Measurements from ENCODE around the gene CRB3. TPM values are rescaled to one million over a fixed set of nuclear protein-coding genes. Genes with fewer than 3 reads are reported as not detected.

The CRB3 gene
- total RNA-seq, 1 donor from 2014 or later: 4.9 TPM

DNA sequence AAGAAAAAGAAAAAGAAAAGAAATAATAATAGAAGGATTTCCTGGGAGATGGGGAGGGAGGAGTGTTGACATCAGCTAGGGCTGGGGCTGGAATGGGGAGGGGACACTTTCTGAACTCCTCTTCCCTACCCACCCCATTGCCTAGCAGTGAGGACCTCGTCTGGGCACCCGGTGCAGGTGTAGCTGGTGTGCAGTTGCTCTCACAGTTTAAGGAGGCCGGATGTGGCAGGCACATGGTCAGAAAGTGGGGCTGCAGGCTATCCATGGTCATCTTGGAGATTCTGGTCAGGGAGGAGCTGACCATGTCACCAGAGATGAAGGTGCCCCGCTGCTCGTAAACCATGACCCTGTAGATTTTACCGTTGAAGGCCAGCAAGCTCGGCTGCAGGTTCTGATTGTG is 46.5 kb downstream of the CRB3 start:
- no peak overlapping the region for H3K27ac ChIP-seq
- DNase-seq (ENCODE audit: extremely low spot score in 2 of 2): no peak
- no peaks in the 10 kb centered on the region for H3K36me3 ChIP-seq
- TF ChIP-seq, protein P1, sequence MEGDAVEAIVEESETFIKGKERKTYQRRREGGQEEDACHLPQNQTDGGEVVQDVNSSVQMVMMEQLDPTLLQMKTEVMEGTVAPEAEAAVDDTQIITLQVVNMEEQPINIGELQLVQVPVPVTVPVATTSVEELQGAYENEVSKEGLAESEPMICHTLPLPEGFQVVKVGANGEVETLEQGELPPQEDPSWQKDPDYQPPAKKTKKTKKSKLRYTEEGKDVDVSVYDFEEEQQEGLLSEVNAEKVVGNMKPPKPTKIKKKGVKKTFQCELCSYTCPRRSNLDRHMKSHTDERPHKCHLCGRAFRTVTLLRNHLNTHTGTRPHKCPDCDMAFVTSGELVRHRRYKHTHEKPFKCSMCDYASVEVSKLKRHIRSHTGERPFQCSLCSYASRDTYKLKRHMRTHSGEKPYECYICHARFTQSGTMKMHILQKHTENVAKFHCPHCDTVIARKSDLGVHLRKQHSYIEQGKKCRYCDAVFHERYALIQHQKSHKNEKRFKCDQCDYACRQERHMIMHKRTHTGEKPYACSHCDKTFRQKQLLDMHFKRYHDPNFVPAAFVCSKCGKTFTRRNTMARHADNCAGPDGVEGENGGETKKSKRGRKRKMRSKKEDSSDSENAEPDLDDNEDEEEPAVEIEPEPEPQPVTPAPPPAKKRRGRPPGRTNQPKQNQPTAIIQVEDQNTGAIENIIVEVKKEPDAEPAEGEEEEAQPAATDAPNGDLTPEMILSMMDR (IDR thresholded peaks at IDR 0.05): no peak
- TF ChIP-seq POLR2A (IDR thresholded peaks at IDR 0.05) (no peak), POLR2AphosphoS5 (IDR thresholded peaks at IDR 0.05; ENCODE audit: insufficient read depth in 1 of 2, low read depth in 1 of 2) (no peak)
- intact Hi-C loops (cut with DNase I): no loop called here
- no peaks in the 10 kb centered on the region for H3K9me3 ChIP-seq
- no peak overlapping the region for H3K4me3 ChIP-seq
- no peaks in the 10 kb centered on the region for H3K27me3 ChIP-seq
- H3K4me1 ChIP-seq: no peaks in the 10 kb centered on the region

DNA sequence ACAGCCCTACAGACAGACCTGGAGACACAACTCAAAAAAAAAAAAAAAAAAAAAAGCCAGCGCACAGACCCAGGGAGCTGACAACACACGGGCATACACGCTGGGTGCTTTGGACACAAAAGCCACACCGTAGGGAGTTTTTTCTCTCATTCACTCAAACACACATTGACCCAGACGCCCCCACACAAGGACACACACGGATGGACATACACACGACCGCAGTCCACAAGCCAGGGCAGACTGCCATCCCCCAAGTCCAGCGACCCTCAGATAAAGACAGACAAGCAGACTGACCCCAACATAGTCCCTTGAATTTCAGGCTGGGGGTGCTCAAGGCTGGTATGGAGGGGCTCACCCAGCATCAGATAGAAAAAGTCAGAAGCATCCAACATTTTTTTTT is 50.0 kb downstream of the CRB3 start:
- DNase-seq (ENCODE audit: extremely low spot score in 2 of 2): no peak
- no peak overlapping the region for H3K4me3 ChIP-seq
- H3K36me3 ChIP-seq: no peaks in the 10 kb centered on the region
- H3K27ac ChIP-seq: no peak overlapping the region
- H3K4me1 ChIP-seq: no peaks in the 10 kb centered on the region
- TF ChIP-seq POLR2A (IDR thresholded peaks at IDR 0.05) (no peak), POLR2AphosphoS5 (IDR thresholded peaks at IDR 0.05; ENCODE audit: insufficient read depth in 1 of 2, low read depth in 1 of 2) (no peak)
- TF ChIP-seq, protein P1 (IDR thresholded peaks at IDR 0.05): no peak
- no peaks in the 10 kb centered on the region for H3K9me3 ChIP-seq
- no peaks in the 10 kb centered on the region for H3K27me3 ChIP-seq
- intact Hi-C loops (cut with DNase I): no loop called here

DNA sequence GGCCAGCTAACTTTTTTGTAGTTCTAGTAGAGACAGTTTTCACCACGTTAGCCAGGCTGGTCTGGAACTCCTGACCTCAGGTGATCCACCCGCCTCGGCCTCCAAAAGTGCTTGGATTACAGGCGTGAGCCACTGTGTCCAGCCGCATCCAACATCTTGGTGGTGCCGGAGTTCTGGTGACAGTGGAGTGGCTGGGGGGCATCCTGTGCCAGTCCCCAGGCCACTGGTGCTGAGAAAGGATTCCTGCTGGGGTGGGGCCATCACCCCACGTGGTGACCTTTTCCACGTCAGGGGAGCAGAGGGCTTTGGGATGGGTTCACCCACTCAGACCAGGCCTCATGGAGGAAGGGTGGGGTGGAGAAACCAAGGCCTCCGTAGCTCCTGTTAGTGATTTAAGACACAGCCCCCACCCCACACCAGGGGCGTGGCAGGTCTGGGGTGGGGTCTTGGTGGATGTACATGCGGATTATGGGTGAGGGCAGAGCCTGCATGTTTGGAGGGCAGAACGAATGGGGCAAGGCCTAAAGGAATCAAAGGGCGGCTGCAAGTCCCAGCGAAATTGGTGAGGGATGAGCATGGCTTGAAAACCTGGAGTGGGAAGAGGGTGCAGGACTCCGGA is 51.0 kb downstream of the CRB3 start:
- Histone ChIP-seq H3K4me1 (no peaks in the 10 kb centered on the region), H3K27ac (no peak overlapping the region), H3K27me3 (no peaks in the 10 kb centered on the region), H3K4me3 (no peak overlapping the region), H3K9me3 (no peaks in the 10 kb centered on the region), H3K36me3 (no peaks in the 10 kb centered on the region)
- no peak for DNase-seq (ENCODE audit: extremely low spot score in 2 of 2)
- intact Hi-C loops (cut with DNase I): no loop called here
- TF ChIP-seq, protein P1 (IDR thresholded peaks at IDR 0.05): no peak
- TF ChIP-seq POLR2AphosphoS5 (IDR thresholded peaks at IDR 0.05; ENCODE audit: insufficient read depth in 1 of 2, low read depth in 1 of 2) (no peak), POLR2A (IDR thresholded peaks at IDR 0.05) (no peak)

DNA sequence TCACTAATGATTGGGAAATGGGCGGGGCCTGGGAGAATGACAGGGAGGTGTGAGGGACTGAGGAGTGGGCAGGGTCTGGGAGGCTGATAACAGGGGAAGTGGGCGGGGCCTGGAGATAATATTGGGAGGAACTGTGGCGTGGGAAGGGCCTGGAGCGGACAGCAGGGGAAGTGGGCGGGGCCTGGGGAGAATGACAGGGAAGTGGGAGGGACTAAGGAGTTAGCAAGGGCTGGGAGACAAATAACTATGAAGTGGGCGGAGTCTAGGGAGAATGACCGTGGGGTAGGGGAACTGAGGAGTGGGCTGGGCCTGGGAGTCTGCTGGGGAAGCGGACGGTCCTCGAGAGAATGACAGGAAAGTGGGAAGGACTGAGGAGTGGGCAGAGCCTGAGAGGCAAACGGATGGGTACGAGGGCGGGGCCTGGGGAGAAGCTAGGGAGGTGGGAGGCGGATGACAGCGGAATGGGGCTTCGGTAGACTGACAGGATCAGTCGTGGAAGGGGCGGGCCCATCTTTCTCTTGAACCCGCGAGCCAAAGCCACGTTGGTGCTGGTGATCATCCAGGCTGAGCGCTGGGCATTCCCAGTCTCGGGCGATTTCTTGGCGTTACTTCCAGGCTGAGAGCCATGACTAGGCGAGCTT is 52.1 kb downstream of the CRB3 start:
- no peaks in the 10 kb centered on the region for H3K4me1 ChIP-seq
- H3K4me3 ChIP-seq: peak overlapping the region; percentile 68 to 77
- no peaks in the 10 kb centered on the region for H3K9me3 ChIP-seq
- intact Hi-C loops (cut with DNase I): loop anchor here (2.0 kb wide), 1 partner anchor 113 kb away; no protein-coding TSS in a partner anchor
- H3K27me3 ChIP-seq: no peaks in the 10 kb centered on the region
- DNase-seq (ENCODE audit: extremely low spot score in 2 of 2): no peak
- H3K36me3 ChIP-seq: no peaks in the 10 kb centered on the region
- peak overlapping the region; percentile 72 for H3K27ac ChIP-seq
- peak in 1 of 2 donors; percentile 35 for TF ChIP-seq POLR2AphosphoS5 (IDR thresholded peaks at IDR 0.05; ENCODE audit: insufficient read depth in 1 of 2, low read depth in 1 of 2)
- TF ChIP-seq, protein P1 (IDR thresholded peaks at IDR 0.05): no peak

Small RNA genes within 50 kb of the gene (microRNA-seq; reads per million reads assigned to microRNA genes)
- gene MIR3940 (ENCODE audit: borderline number of aligned reads, borderline replicate concordance): not detected

Small RNA genes within 50 kb of the gene (small RNA-seq; reads per million reads assigned to genes)
- not detected for gene AC010503.2

Other genes with a start within 250 kb of the CRB3 start
- gene MLLT1, start 184.3 kb upstream of the CRB3 start, total RNA-seq: 25.5 TPM
- gene ACER1, start 130.7 kb upstream of the CRB3 start, total RNA-seq: not detected
- gene CLPP, start 102.7 kb upstream of the CRB3 start, total RNA-seq: 85.9 TPM
- 77.1 TPM for gene ALKBH7, start 91.5 kb upstream of the CRB3 start, total RNA-seq
- 0.25 TPM for gene PSPN, start 88.3 kb upstream of the CRB3 start, total RNA-seq
- gene GTF2F1, start 71.1 kb upstream of the CRB3 start, total RNA-seq: 52.8 TPM
- gene KHSRP, start 39.5 kb upstream of the CRB3 start, total RNA-seq: 102 TPM
- gene SLC25A41, start 30.5 kb upstream of the CRB3 start, total RNA-seq: not detected
- gene SLC25A23, start 4.5 kb upstream of the CRB3 start, total RNA-seq: 27.5 TPM
- 2.9 TPM for gene DENND1C, start 17.5 kb downstream of the CRB3 start, total RNA-seq
- 5.6 TPM for gene TUBB4A, start 38.0 kb downstream of the CRB3 start, total RNA-seq
- gene TNFSF9, start 66.8 kb downstream of the CRB3 start, total RNA-seq: 7.9 TPM
- gene CD70, start 126.9 kb downstream of the CRB3 start, total RNA-seq: not detected
- 1.7 TPM for gene TNFSF14, start 205.9 kb downstream of the CRB3 start, total RNA-seq

Data from vagina (tissue), 2 donors.